Measurements from ENCODE around the gene KCNC1.

GRCh38 chr11:17777086-17777737 lies 42.6 kb downstream of the KCNC1 start:
- TF ChIP-seq POLR2A (IDR thresholded peaks at IDR 0.05) (no peak), CTCF (IDR thresholded peaks at IDR 0.05) (no peak), EP300 (IDR thresholded peaks at IDR 0.05) (no peak)

Data from tibial nerve (tissue), 4 donors.